GM19239 (cell line): ENCODE data around the gene HOXC11.

Source experiments
- DNase-seq: peaks from one replicate; pipeline ENCODE4 v3.0.0; 2011; ENCODE audit warnings: low spot score; ENCODE audit not compliant: insufficient read length
- FAIRE-seq: peaks from 2 replicates; lab custom pipeline; 2011; peaks lifted over from hg19 to GRCh38; lab: Jason Lieb, UNC

Gene HOXC11

GRCh38 chr12:53971686-53972085, 1.2 kb upstream of the HOXC11 start:
- DNase-seq (no peak), FAIRE-seq (no peak)

- DNase-seq (no peak), FAIRE-seq (peak; percentile 21)
Observed at GRCh38 chr12:53972152-53972702, 699 bp upstream of the HOXC11 start.

GRCh38 chr12:53973236-53974042, 513 bp downstream of the HOXC11 start:
- DNase-seq (no peak), FAIRE-seq (no peak)

- FAIRE-seq = no peak
Observed at GRCh38 chr12:53974084-53975063, 1.4 kb downstream of the HOXC11 start, which contains the start of gene HOTAIR. TSS of gene HOTAIR (minus strand) at chr12:53974954.

GRCh38 chr12:53975064-53975471, 2.1 kb downstream of the HOXC11 start:
- DNase-seq (no peak), FAIRE-seq (peak; percentile 69)

More at GRCh38 chr12:53974084-53975063, 1.4 kb downstream of the HOXC11 start, which contains the start of gene HOTAIR:
- DNase-seq = no peak

GRCh38 chr12:53975479-53976152, 2.7 kb downstream of the HOXC11 start:
- FAIRE-seq (no peak), DNase-seq (no peak)

GRCh38 chr12:53976172-53976822, 3.4 kb downstream of the HOXC11 start:
- FAIRE-seq (no peak), DNase-seq (no peak)

- DNase-seq = no peak
- FAIRE-seq = no peak
Observed at GRCh38 chr12:53976823-53977595, 4.1 kb downstream of the HOXC11 start.

GRCh38 chr12:53977596-53978445, 4.9 kb downstream of the HOXC11 start:
- DNase-seq = no peak
- FAIRE-seq = no peak

GRCh38 chr12:53978477-53979356, 5.8 kb downstream of the HOXC11 start:
- FAIRE-seq (no peak), DNase-seq (no peak)

GRCh38 chr12:53980104-53980801, 7.3 kb downstream of the HOXC11 start:
- FAIRE-seq = no peak
- no peak for DNase-seq

- FAIRE-seq = no peak
Observed at GRCh38 chr12:53980802-53981496, 8.0 kb downstream of the HOXC11 start.

GRCh38 chr12:53981634-53982565, 9.0 kb downstream of the HOXC11 start:
- FAIRE-seq (no peak), DNase-seq (no peak)

More at GRCh38 chr12:53980802-53981496, 8.0 kb downstream of the HOXC11 start:
- DNase-seq = no peak

GRCh38 chr12:53982648-53983567, 10.0 kb downstream of the HOXC11 start:
- FAIRE-seq (no peak), DNase-seq (no peak)
